HEK293T (cell line): ENCODE data around the gene ARMC9.

Experiments
- CTCF ChIA-PET: fragments of 350-600 bp; formaldehyde crosslinking; extraction: SDS; loops from one replicate; lab custom pipeline; 2021; ENCODE audit warnings: antibody characterized with exemption, inconsistent platforms; lab: Yijun Ruan, JAX
- POLR2A ChIA-PET: fragments of 350-600 bp; formaldehyde crosslinking; extraction: SDS; loops from one replicate; lab custom pipeline; 2020; ENCODE audit warnings: antibody characterized with exemption, inconsistent platforms; lab: Yijun Ruan, JAX
- DNase-seq: peaks from one replicate; pipeline ENCODE4 v3.0.0; 2012; ENCODE audit warnings: mixed read lengths; ENCODE audit errors: extremely low spot score
- ARNT ChIP-seq: fragments of 450-650 bp; IDR thresholded peaks from 2 replicates; pipeline ENCODE4 v1.6.1; 2017; ENCODE audit warnings: mild to moderate bottlenecking
- BHLHE40 ChIP-seq: fragments of 450-650 bp; IDR thresholded peaks from 2 replicates; pipeline ENCODE4 v1.6.1; 2016; ENCODE audit warnings: mild to moderate bottlenecking, moderate library complexity, borderline replicate concordance
- CTBP1 ChIP-seq: fragments of 450-650 bp; IDR thresholded peaks from 2 replicates; pipeline ENCODE4 v1.6.1; 2016; ENCODE audit warnings: borderline replicate concordance
- ELF4 ChIP-seq: fragments of 450-650 bp; IDR thresholded peaks from 2 replicates; pipeline ENCODE4 v1.6.1; 2017; ENCODE audit warnings: antibody characterized with exemption
- FOXA1 ChIP-seq: fragments of 450-650 bp; IDR thresholded peaks from 2 replicates; pipeline ENCODE4 v1.6.1; 2016; ENCODE audit warnings: mild to moderate bottlenecking
- FOXK2 ChIP-seq: fragments of 450-650 bp; IDR thresholded peaks from 2 replicates; pipeline ENCODE4 v1.6.1; 2016; ENCODE audit warnings: mild to moderate bottlenecking
- FOXM1 ChIP-seq: fragments of 450-650 bp; IDR thresholded peaks from 2 replicates; pipeline ENCODE4 v1.6.1; 2017; ENCODE audit warnings: mild to moderate bottlenecking, borderline replicate concordance
- HDGF ChIP-seq: fragments of 450-650 bp; IDR thresholded peaks from 2 replicates; pipeline ENCODE4 v1.6.1; 2017; ENCODE audit warnings: antibody characterized with exemption, borderline replicate concordance
- L3MBTL2 ChIP-seq: fragments of 450-650 bp; conservative IDR thresholded peaks from 2 replicates; pipeline ENCODE4 v1.6.1; 2016; ENCODE audit warnings: mild to moderate bottlenecking
- LEF1 ChIP-seq: fragments of 450-650 bp; IDR thresholded peaks from 2 replicates; pipeline ENCODE4 v1.6.1; 2017; ENCODE audit warnings: mild to moderate bottlenecking, borderline replicate concordance
- NFRKB ChIP-seq: fragments of 450-650 bp; IDR thresholded peaks from 2 replicates; pipeline ENCODE4 v1.6.1; 2016; ENCODE audit warnings: mild to moderate bottlenecking, moderate library complexity
- PKNOX1 ChIP-seq: fragments of 450-650 bp; IDR thresholded peaks from 2 replicates; pipeline ENCODE4 v1.6.1; 2016
- SP1 ChIP-seq: fragments of 450-650 bp; IDR thresholded peaks from 2 replicates; pipeline ENCODE4 v1.6.1; 2017
- SUZ12 ChIP-seq: fragments of 450-650 bp; IDR thresholded peaks from 2 replicates; pipeline ENCODE4 v1.6.1; 2016; ENCODE audit warnings: mild to moderate bottlenecking
- TARDBP ChIP-seq: fragments of 450-650 bp; IDR thresholded peaks from 2 replicates; pipeline ENCODE4 v1.6.1; 2016
- ZNF384 ChIP-seq: fragments of 450-650 bp; IDR thresholded peaks from 2 replicates; pipeline ENCODE4 v1.6.1; 2016

ARMC9 gene

GRCh38 chr2:231343006-231343710 is 144.7 kb downstream of the ARMC9 start:
- CTCF ChIA-PET, result no interaction called here
- POLR2A ChIA-PET, result no interaction called here
- TF ChIP-seq PKNOX1, result no peak
- no peak for TF ChIP-seq SP1
- TF ChIP-seq NFRKB, result no peak
- no peak for DNase-seq

DNA sequence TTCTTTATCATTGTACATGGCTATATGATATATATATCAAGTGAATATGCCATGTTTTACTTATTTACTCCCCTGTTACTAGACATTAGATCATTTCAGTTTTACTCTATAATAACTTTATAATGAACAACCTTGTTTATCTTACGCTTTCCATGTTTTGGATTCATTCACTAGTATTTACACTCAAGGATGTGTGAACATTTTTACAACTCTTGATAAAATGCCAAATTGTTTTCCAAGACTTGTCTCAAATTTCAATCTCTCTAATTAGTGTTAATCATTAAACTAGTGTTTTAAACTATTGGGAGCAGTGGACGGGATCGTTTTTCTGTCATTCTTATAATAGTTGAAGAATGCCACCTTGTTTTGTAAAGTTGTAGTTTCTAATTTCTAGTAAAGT is 145.6 kb downstream of the ARMC9 start:
- no peak for DNase-seq
- CTCF ChIA-PET, result no interaction called here
- POLR2A ChIA-PET, result no interaction called here
- TF ChIP-seq ZNF384, result no peak
- TF ChIP-seq FOXM1, result no peak
- no peak for TF ChIP-seq PKNOX1
- TF ChIP-seq FOXK2, result no peak
- TF ChIP-seq HDGF, result no peak
- no peak for TF ChIP-seq SUZ12

DNA sequence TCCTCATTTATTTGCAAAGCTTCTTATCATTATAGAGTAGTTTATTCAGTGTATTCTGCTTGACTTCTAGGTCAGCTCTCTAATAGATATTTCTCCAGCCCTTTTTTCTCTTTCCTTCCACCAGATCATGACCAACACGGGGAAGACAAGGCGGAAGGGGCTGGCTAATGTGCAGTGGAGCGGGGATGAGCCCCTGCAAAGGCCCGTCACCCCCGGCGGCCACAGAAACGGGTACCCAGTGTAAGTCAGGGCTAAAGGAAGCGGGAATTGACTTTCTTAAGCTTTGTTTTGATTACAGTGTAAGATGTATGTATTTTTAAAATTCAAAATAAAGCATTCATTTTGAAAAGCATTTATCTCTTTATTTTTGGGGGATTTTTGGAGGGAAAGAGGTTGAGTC is 146.4 kb downstream of the ARMC9 start:
- POLR2A ChIA-PET, result no interaction called here
- no peak for TF ChIP-seq ARNT
- TF ChIP-seq LEF1, result no peak
- no peak for TF ChIP-seq SUZ12
- no peak for TF ChIP-seq FOXA1
- no peak for TF ChIP-seq FOXK2
- CTCF ChIA-PET, result no interaction called here
- DNase-seq, result no peak

- CTCF ChIA-PET, result no interaction called here
- POLR2A ChIA-PET, result no interaction called here
- DNase-seq, result no peak
- TF ChIP-seq SP1, result no peak
- no peak for TF ChIP-seq BHLHE40
- TF ChIP-seq HDGF, result no peak
- TF ChIP-seq TARDBP, result no peak
- no peak for TF ChIP-seq LEF1
- no peak for TF ChIP-seq PKNOX1
- no peak for TF ChIP-seq FOXA1
Observed at GRCh38 chr2:231347081-231347480, 148.7 kb downstream of the ARMC9 start.

DNA sequence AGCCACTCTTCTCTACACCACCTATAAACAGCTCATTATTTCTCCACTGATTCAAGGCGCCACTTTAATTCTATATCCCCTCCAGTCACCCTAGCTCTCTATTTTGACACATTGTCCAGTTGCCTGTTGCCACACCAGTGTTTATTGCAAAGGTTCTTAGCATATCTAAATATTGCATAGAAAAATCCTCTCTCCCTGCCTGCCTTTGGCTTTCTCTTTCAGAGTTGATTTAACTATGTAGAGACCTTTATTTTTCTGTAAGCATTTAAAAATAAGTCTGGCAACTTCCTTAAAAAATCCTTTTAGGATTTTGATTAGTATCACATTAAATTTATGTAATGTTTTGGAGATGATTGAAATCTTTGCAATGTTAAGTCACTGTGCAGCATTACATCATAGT is 149.2 kb downstream of the ARMC9 start:
- TF ChIP-seq ELF4 (no peak), FOXA1 (no peak), L3MBTL2 (no peak), CTBP1 (no peak), ARNT (no peak), FOXK2 (no peak), TARDBP (no peak), NFRKB (no peak), HDGF (no peak), SP1 (no peak), BHLHE40 (no peak), ZNF384 (no peak), SUZ12 (no peak), LEF1 (no peak), PKNOX1 (no peak), FOXM1 (no peak)
- ChIA-PET POLR2A (no interaction called here), CTCF (no interaction called here)
- no peak for DNase-seq

- ChIA-PET POLR2A (no interaction called here), CTCF (no interaction called here)
- TF ChIP-seq L3MBTL2, result no peak
- no peak for TF ChIP-seq FOXK2
- TF ChIP-seq FOXA1, result no peak
- TF ChIP-seq LEF1, result no peak
- TF ChIP-seq TARDBP, result no peak
- TF ChIP-seq CTBP1, result no peak
- no peak for TF ChIP-seq ZNF384
- TF ChIP-seq BHLHE40, result no peak
- no peak for TF ChIP-seq SUZ12
- TF ChIP-seq SP1, result no peak
- TF ChIP-seq ARNT, result no peak
- no peak for TF ChIP-seq NFRKB
- no peak for TF ChIP-seq FOXM1
- TF ChIP-seq HDGF, result no peak
- TF ChIP-seq PKNOX1, result no peak
- no peak for TF ChIP-seq ELF4
- DNase-seq, result no peak
Observed at GRCh38 chr2:231348173-231348572, 149.7 kb downstream of the ARMC9 start.
